K562 (cell line): ENCODE data around the gene ZRANB3.

Source experiments
- MITF ChIP-seq: IDR thresholded peaks from 2 replicates; pipeline ENCODE4 v1.6.1; 2014; ENCODE audit warnings: antibody characterized with exemption
- MYBL2 ChIP-seq, 2 experiments: fragments of 450-650 bp in 1 of 2; sonication (generic) in 1 of 2; formaldehyde crosslinking in 1 of 2; IDR thresholded peaks; 2 replicates each; pipeline versions ENCODE4 v1.6.1 to v1.8.1; 2017 to 2022; ENCODE audit warnings: borderline replicate concordance in 1 of 2, inconsistent platforms in 1 of 2, low read depth in 1 of 2, mild to moderate bottlenecking in 1 of 2, missing genetic modification reagents in 1 of 2, moderate library complexity in 1 of 2
- POLR2A ChIP-seq: fragments of 450-650 bp; conservative IDR thresholded peaks from 2 replicates; pipeline ENCODE4 v1.6.1; 2016
- RAD21 ChIP-seq, 2 experiments: fragments of 250-450 bp in 1 of 2; fragments of 450-650 bp in 1 of 2; sonication (Bioruptor Pico) in 1 of 2; formaldehyde crosslinking in 1 of 2; IDR thresholded peaks in 1 of 2; conservative IDR thresholded peaks in 1 of 2; 2 replicates each; pipeline versions ENCODE4 v1.4.0 to v1.8.0; 2020 to 2022; ENCODE audit warnings: mild to moderate bottlenecking in 2 of 2, moderate library complexity in 1 of 2
- SMAD4 ChIP-seq: fragments of 250-450 bp; sonication (Bioruptor Pico); conservative IDR thresholded peaks from 2 replicates; pipeline ENCODE4 v1.8.0; 2021; ENCODE audit warnings: inconsistent platforms, mild to moderate bottlenecking, moderate library complexity
- SPI1 ChIP-seq: IDR thresholded peaks from 2 replicates; pipeline ENCODE4 v1.6.1; 2011; ENCODE audit warnings: low read depth, low read length, control low read depth, borderline replicate concordance
- U2AF2 ChIP-seq: fragments of 200-400 bp; formaldehyde crosslinking; optimal IDR thresholded peaks from 2 replicates; pipeline ENCODE3; 2017; ENCODE audit warnings: low read depth, mild to moderate bottlenecking, low read length
- TF ChIP-seq, protein P1 (sequence below), 3 experiments: IDR thresholded peaks in 2 of 3; conservative IDR thresholded peaks in 1 of 3; 2 replicates each; pipeline ENCODE4 v1.5.1; 2011 to 2012; ENCODE audit warnings: low read length in 3 of 3, mild to moderate bottlenecking in 3 of 3, control low read depth in 2 of 3, improper control_type of control experiment in 1 of 3, inconsistent platforms in 1 of 3, low read depth in 1 of 3, mixed read lengths in 1 of 3, moderate library complexity in 1 of 3; ENCODE audit not compliant: insufficient read depth in 2 of 3

GRCh38 chr2:135456835-135457234 is 74.2 kb downstream of the ZRANB3 start:
- TF ChIP-seq, protein P1, sequence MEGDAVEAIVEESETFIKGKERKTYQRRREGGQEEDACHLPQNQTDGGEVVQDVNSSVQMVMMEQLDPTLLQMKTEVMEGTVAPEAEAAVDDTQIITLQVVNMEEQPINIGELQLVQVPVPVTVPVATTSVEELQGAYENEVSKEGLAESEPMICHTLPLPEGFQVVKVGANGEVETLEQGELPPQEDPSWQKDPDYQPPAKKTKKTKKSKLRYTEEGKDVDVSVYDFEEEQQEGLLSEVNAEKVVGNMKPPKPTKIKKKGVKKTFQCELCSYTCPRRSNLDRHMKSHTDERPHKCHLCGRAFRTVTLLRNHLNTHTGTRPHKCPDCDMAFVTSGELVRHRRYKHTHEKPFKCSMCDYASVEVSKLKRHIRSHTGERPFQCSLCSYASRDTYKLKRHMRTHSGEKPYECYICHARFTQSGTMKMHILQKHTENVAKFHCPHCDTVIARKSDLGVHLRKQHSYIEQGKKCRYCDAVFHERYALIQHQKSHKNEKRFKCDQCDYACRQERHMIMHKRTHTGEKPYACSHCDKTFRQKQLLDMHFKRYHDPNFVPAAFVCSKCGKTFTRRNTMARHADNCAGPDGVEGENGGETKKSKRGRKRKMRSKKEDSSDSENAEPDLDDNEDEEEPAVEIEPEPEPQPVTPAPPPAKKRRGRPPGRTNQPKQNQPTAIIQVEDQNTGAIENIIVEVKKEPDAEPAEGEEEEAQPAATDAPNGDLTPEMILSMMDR (IDR thresholded peaks at IDR 0.05 in 2 of 3, conservative IDR thresholded peaks at IDR 0.05 in 1 of 3; ENCODE audit: insufficient read depth in 2 of 3, low read depth in 1 of 3, low read length in 3 of 3) = no peak
- TF ChIP-seq MYBL2 (IDR thresholded peaks at IDR 0.05; ENCODE audit: low read depth) (no peak), MYBL2 (CRISPR knock-in tag; IDR thresholded peaks at IDR 0.05; ENCODE audit: borderline replicate concordance) (no peak), SMAD4 (CRISPR knock-in tag) (no peak), U2AF2 (no peak), RAD21 (CRISPR knock-in tag; conservative IDR thresholded peaks at IDR 0.05 in 1 of 2, IDR thresholded peaks at IDR 0.05 in 1 of 2) (no peak), POLR2A (no peak), MITF (no peak), SPI1 (no peak)
